Caki2 (cell line): ENCODE results near the gene RASAL3. TPM values are rescaled to one million over a fixed set of nuclear protein-coding genes. Genes with fewer than 3 reads are reported as not detected.

Experiments used
- DNase-seq: peaks from one replicate; pipeline ENCODE4 v3.0.0-alpha.2; 2015; ENCODE audit warnings: low read depth
- in situ Hi-C: cut with HindIII; loops from 2 replicates; pipeline ENCODE4 v1.10.0; 2016; ENCODE audit warnings: low sequenced_read_pairs, low pct_unique_long_range_greater_than_20kb, mixed read lengths
- total RNA-seq: library from RNA; depleted of rRNA; stranded (reverse); fragments of >200 nt; shearing (Covaris generic); gene quantifications from 2 replicates; pipeline ENCODE4 v1.2.3, GENCODE V29; 2014; ENCODE audit warnings: low replicate concordance

RASAL3 gene
- total RNA-seq, 1 experiment from 2014 or later, result not detected

DNA sequence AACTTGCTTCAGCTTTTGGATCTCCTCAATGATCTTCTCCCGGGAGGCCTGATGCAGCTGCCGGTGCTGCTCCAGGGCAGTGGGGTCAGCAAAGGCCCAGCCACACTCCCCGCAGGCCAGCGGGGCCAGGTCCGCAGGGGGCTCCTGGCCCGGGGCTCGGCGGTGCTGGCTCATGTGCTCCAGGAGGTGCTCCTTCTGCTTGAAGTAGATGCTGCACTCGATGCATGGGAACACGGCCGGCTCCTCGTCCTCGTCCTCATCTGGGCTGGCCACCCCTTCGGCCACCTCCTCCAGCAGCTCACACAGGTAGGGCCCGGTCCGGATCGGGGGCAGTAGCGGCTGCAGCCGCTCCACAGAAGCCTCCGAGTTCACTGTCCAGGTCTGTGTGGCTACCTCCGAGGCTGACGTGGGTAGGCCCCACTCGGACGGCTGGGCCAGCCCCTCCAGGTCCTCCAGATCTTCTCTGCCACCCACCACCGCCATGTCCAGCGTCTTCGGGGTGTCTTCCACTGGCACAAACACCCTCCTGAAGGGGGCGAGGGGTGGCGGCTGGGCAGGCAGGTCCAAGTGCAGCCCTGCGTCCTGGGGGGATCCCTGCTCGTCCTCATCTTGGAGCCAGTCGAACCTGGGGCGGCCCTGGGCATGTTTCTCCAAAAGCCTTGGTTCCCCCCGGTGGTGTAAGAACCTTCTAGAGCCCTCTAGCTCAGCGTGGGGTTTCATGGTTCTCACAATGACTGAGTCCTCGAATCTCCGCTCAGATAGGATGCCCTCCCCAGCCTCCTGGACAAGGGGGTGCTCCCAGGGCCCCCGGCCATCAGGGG, 24.3 kb downstream of the RASAL3 start:
- in situ Hi-C loops, result no loop called here

GRCh38 chr19:15439078-15439799, 25.1 kb downstream of the RASAL3 start:
- in situ Hi-C loops, result no loop called here
- no peak for DNase-seq

More for the DNA sequence above, 24.3 kb downstream of the RASAL3 start:
- no peak for DNase-seq

- in situ Hi-C loops, result no loop called here
- no peak for DNase-seq
Measured at GRCh38 chr19:15438577-15438976, 25.8 kb downstream of the RASAL3 start.

DNA sequence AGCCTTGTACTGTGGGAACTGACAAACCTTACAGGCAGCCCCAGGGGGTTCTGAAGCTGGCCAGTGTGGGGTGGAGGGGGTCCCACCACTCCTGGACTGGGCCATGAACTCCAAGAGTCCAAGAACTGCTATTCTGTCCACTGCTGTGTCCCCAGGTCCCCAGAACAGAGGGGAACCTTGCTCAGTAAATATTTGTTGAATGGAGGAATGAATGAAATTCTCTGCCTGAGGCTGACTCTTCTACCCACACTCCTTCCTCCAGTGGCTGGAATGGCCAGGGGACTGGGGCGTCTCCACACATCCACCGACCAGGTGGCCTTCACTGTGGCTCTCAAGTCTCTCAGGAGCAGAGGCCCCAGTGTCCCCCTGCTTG, 26.2 kb downstream of the RASAL3 start:
- in situ Hi-C loops, result no loop called here
- no peak for DNase-seq

DNA sequence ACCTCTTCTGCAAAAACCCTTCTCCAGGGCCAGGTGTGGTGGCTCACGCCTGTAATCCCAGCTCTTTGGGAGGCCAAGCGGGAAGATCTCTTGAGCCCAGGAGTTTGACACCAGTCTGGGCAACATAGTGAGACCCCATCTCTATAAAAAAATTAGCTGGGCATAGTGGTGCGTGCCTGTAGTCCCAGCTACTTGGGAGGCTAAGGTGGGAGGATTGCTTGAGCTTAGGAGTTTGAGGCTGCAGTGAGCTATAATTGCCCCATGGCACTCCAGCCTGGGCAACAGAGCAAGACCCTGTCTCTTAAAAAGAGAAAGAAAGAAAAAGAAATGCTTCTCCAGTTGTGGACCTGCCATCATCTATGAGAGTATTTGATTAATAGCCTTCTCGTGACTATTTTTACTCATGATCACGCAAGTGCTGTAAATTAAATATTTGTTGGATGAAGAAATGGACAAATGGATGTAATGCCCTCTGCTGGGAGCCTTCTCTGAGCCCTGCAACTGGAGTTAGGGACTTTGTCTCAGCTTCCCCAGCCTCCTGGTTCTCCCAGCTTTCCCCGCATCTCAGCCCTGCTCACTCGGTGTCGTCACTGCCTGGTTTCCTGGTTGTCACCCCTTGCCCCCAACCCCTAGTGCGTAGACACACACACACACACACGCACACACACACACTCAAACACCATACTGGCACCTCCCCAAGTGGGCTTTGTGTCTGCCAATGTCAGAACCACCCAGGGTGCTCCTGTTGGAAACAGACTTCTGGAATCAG, 26.8 kb downstream of the RASAL3 start:
- in situ Hi-C loops, result no loop called here

GRCh38 chr19:15436826-15437110, 27.6 kb downstream of the RASAL3 start:
- in situ Hi-C loops, result no loop called here
- DNase-seq, result no peak

More for the DNA sequence above, 26.8 kb downstream of the RASAL3 start:
- DNase-seq, result no peak

DNA sequence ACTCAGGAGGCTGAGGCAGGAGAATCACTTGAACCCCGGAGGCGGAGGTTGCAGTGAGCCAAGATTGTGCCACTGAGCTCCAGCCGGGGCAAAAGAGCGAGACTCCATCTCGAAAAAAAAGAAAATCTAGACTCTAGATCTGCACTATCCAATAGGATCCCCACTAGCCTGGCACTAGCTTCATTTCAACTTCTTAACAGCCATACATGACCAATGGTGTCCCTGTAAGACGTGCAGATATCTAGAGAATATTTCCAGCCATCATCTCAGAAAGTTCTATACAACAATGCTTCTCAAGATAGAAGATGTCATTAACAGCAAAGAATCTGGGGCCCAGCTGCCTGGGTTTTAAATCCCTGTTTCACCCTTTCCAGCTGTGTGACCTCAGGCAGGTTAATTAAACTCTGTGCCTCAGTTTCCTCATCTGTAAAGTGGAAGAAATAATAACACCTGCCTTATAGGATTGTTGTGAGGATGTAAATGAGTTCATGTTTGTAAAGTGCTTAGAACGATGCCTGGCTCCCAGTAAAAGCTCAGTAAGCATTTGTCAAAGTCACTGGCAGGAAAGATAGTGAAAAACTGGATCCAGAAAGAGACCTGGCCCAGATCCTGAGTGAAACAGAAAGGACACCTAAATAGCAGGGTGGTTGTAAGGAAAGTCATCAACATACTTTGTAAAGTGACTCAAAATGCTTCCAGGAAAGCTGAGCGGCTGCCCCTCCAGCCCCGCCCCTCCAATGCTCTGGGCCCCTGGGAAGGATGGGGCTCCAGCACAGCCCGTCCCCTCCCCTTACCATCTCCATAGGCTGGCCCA, 28.1 kb downstream of the RASAL3 start:
- in situ Hi-C loops, result no loop called here
- no peak for DNase-seq

DNA sequence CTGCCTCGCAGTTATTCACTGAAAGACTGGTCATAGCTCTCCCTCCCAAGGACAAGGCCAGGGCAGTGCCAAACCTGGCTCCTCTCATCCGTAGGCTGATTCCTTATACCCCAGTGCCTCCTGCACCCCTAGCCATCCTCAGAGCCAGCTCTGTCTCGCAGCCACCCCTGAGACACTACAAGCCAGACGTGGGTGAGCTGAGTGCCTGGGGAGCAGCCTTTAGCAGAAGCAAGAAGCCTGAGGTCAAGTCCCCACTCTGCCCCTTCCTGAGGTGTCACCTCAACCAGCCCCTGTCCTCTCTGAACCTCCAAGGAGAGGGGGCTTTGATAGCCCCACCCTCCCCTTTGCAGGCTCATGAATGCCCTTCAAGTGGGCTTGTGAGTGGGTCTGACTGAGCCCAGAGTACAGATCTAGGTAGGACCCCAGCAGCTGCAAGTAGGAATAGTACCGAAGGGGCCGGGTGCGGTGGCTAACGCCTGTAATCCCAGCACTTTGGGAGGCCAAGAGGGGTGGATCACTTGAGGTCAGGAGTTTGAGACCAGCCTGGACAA, 30.8 kb downstream of the RASAL3 start:
- in situ Hi-C loops, result no loop called here
- DNase-seq, result no peak

GRCh38 chr19:15432629-15433518, 31.5 kb downstream of the RASAL3 start:
- peak; percentile 81 for DNase-seq
- in situ Hi-C loops, result no loop called here

- in situ Hi-C loops, result no loop called here
- DNase-seq, result no peak
Measured at GRCh38 chr19:15432018-15432494, 32.3 kb downstream of the RASAL3 start.

DNA sequence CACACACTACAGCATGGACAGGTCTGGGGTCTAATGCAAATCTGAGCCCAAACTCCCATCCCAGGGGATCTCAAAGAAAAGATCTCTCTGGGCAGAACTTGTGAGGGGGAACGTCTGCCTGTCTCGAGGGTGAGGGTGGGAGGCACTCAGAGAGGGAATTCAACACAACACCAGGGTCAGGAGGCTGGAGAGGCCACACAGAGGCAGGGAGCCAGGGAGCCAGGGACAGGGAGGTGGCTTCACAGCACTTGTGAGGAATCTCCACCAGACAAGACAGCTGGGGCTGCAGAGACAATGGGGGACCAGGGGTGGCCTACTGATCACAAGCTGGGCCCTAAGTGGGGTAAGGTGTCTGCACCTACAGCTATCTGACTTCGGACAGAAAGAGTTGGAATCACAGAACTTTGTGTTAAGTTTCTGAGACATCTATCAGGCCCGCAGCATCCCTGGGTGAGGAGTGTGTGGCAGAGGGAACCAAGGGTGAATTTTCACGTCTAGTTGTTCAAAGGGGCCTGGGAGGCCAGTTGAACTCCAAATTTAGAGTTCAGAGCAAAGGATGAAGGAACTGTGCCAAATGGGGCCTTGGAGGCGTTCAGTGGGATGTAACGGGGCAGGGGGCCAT, 32.8 kb downstream of the RASAL3 start:
- in situ Hi-C loops, result no loop called here

GRCh38 chr19:15430526-15431120, 33.7 kb downstream of the RASAL3 start:
- DNase-seq, result no peak
- in situ Hi-C loops, result no loop called here

More for the DNA sequence above, 32.8 kb downstream of the RASAL3 start:
- no peak for DNase-seq

GRCh38 chr19:15429825-15430467, 34.4 kb downstream of the RASAL3 start:
- no peak for DNase-seq
- in situ Hi-C loops, result no loop called here

- in situ Hi-C loops, result no loop called here
Measured at GRCh38 chr19:15428956-15429824, 35.2 kb downstream of the RASAL3 start.

GRCh38 chr19:15427991-15428471, 36.3 kb downstream of the RASAL3 start:
- in situ Hi-C loops, result no loop called here
- DNase-seq, result no peak

More at GRCh38 chr19:15428956-15429824, 35.2 kb downstream of the RASAL3 start:
- DNase-seq, result no peak
